ENCODE data around the gene ZNF654.
"Not testable (repeated sequence)": the region's sequence is repeated elsewhere in the genome, so short reads cannot be mapped to it uniquely, and the experiment has no call there.

ZNF654 gene

DNA sequence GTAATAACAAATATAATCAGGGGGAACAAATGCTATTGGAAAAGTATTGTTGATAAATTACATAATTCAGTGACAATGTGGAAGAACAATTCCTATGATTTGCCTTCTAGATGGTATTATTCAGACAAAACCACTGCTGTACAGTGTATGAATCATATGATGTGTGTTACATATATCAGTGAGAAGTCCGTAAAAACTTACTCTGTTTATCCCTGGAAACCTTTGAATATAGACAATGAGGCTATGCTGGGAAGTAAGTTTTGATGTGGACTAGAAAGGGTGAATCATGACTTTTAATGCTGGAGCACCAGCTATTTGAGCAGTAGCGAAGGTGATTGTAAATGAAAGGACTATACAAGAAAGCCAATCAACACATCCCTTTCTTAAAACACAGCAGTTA lies 108.6 kb downstream of the ZNF654 start:
- TF ChIP-seq YY1 (IDR thresholded peaks at IDR 0.05; ENCODE audit: insufficient read depth, insufficient read length): no peak
- TF ChIP-seq ZNF274 (IDR thresholded peaks at IDR 0.05; ENCODE audit: low read depth, low read length): no peak
- no peak for TF ChIP-seq SUZ12 (IDR thresholded peaks at IDR 0.05; ENCODE audit: extremely low read depth, insufficient read depth, insufficient read length)
- Histone ChIP-seq H3K36me3 (ENCODE audit: insufficient read depth, insufficient read length, low read length) (peaks cover 2% of the 10 kb centered on the region), H3K27me3 (ENCODE audit: insufficient read depth, insufficient read length) (no peaks in the 10 kb centered on the region), H3K4me1 (ENCODE audit: insufficient read depth, insufficient read length) (no peaks in the 10 kb centered on the region), H3K4me3 (ENCODE audit: insufficient read length, low read depth) (no peak overlapping the region), H3K9ac (ENCODE audit: insufficient read length, low read depth) (no peak overlapping the region), H3K9me3 (ENCODE audit: insufficient read depth, low read length) (no peaks in the 10 kb centered on the region)
- DNase-seq (ENCODE audit: low read depth, low spot score): no peak

DNA sequence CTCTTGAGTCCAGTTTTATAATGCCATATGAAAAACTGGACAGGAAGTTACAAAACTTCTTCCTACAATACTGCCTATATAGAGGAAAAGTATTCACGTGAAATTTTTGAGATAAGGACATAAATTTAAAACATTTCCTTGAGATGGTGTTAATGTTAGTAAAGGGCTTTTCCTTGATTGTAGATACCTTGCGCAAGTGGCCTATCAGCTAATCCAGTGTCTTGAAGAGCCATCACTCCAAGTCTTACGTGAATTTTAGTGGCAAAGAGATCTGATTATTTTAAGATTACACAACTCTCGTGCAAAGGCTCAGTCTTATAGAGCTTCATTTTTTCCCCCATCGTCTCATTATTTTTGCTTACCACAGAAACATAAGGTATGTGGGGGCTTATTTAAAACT lies 109.1 kb downstream of the ZNF654 start:
- no peak for DNase-seq (ENCODE audit: low read depth, low spot score)
- Histone ChIP-seq H3K4me1 (ENCODE audit: insufficient read depth, insufficient read length) (no peaks in the 10 kb centered on the region), H3K36me3 (ENCODE audit: insufficient read depth, insufficient read length, low read length) (no peaks in the 10 kb centered on the region), H3K4me3 (ENCODE audit: insufficient read length, low read depth) (no peak overlapping the region), H3K27me3 (ENCODE audit: insufficient read depth, insufficient read length) (no peaks in the 10 kb centered on the region), H3K9me3 (ENCODE audit: insufficient read depth, low read length) (no peaks in the 10 kb centered on the region), H3K9ac (ENCODE audit: insufficient read length, low read depth) (no peak overlapping the region)
- TF ChIP-seq SUZ12 (IDR thresholded peaks at IDR 0.05; ENCODE audit: extremely low read depth, insufficient read depth, insufficient read length) (no peak), YY1 (IDR thresholded peaks at IDR 0.05; ENCODE audit: insufficient read depth, insufficient read length) (no peak), ZNF274 (IDR thresholded peaks at IDR 0.05; ENCODE audit: low read depth, low read length) (no peak)

DNA sequence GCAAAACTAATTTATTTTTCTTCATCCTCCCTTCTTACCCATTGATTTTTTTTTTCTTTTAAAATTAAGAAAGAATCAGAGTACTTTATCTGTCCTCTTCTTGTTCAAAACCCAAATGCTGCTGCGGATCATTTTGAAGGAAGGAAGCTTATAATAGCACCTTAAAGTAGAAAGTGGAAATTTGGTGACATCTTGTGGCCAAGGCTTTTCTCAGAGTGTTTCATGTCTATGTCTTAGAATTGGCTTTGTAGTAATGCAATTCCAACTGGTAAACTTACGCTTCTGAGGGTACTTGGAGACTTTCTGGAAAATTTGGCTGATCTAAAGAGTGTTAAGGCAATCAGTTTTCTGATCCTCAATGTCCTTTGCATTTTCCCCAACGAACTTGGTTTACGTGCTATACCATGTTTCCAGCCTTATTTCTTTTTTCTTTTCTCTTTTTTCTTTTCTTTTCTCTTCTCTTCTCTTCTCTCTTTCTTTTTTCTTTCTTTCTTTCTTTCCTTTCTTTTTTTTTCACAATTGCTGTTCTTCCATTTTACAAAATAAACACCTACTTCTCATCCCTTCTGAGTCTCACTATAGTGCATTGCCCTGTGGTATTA lies 121.4 kb downstream of the ZNF654 start:
- H3K4me1 ChIP-seq (ENCODE audit: insufficient read depth, insufficient read length): no peaks in the 10 kb centered on the region
- H3K4me3 ChIP-seq (ENCODE audit: insufficient read length, low read depth): no peak overlapping the region
- no peak for DNase-seq (ENCODE audit: low read depth, low spot score)
- H3K27me3 ChIP-seq (ENCODE audit: insufficient read depth, insufficient read length): no peaks in the 10 kb centered on the region
- no peak for TF ChIP-seq YY1 (IDR thresholded peaks at IDR 0.05; ENCODE audit: insufficient read depth, insufficient read length)
- no peak for TF ChIP-seq SUZ12 (IDR thresholded peaks at IDR 0.05; ENCODE audit: extremely low read depth, insufficient read depth, insufficient read length)
- TF ChIP-seq ZNF274 (IDR thresholded peaks at IDR 0.05; ENCODE audit: low read depth, low read length): no peak
- peaks cover 6% of the 10 kb centered on the region; the same call in 1 of the 2 replicates for H3K9me3 ChIP-seq (ENCODE audit: insufficient read depth, low read length)
- H3K9ac ChIP-seq (ENCODE audit: insufficient read length, low read depth): no peak overlapping the region
- no peaks in the 10 kb centered on the region for H3K36me3 ChIP-seq (ENCODE audit: insufficient read depth, insufficient read length, low read length)

DNA sequence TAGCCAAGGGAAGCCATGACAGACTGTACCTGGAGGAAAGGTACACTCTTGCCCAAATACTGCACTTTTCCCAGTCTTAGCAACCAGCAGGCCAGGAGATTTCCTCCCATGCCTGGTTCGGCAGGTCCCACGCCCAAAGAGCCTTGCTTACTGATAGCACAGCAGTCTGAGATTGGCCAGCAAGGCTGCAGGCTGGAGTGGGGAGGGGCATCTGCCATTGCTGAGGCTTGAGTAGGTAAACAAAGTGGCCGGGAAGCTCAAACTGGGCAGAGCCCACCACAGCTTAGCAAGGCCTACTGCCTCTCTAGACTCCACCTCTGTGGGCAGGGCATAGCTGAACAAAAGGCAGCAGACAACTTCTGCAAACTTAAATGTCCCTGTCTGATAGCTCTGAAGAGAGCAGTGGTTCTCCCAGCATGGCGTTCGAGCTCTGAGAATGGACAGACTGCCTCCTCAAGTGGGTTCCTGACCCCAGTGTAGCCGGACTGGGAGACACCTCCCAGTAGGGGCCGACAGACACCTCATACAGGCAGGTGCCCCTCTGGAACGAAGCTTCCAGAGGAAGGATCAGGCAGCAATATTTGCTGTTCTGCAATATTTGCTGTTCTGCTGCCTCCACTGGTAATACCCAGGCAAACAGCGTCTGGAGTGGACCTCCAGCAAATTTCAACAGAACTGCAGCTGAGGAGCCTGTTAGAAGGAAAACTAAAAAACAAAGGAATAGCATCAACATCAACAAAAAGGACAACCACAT lies 123.3 kb downstream of the ZNF654 start:
- H3K27me3 ChIP-seq (ENCODE audit: insufficient read depth, insufficient read length); H3K36me3 ChIP-seq (ENCODE audit: insufficient read depth, insufficient read length, low read length); H3K4me3 ChIP-seq (ENCODE audit: insufficient read length, low read depth); DNase-seq (ENCODE audit: low read depth, low spot score); H3K9me3 ChIP-seq (ENCODE audit: insufficient read depth, low read length); H3K4me1 ChIP-seq (ENCODE audit: insufficient read depth, insufficient read length); H3K9ac ChIP-seq (ENCODE audit: insufficient read length, low read depth): not testable (repeated sequence)

DNA sequence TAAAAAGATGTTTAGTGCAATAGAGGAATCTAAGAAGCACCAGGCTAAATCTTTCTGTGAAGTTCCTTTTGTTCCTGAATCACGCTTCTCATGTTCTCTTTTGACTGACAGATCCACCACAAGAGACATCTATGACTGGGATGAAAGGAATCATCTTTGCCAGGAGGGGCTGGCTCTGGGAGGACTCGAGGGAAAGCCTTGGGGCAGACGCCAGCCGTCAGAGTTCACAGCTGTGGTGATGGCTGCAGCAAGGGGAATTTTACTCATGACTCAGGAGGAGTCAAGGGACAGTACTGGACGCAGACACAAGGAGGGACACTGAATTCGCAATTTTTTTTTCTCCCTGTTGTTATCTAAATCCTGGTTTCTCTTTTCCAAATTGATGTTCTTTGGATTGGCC lies 129.4 kb downstream of the ZNF654 start:
- DNase-seq (ENCODE audit: low read depth, low spot score): no peak

DNA sequence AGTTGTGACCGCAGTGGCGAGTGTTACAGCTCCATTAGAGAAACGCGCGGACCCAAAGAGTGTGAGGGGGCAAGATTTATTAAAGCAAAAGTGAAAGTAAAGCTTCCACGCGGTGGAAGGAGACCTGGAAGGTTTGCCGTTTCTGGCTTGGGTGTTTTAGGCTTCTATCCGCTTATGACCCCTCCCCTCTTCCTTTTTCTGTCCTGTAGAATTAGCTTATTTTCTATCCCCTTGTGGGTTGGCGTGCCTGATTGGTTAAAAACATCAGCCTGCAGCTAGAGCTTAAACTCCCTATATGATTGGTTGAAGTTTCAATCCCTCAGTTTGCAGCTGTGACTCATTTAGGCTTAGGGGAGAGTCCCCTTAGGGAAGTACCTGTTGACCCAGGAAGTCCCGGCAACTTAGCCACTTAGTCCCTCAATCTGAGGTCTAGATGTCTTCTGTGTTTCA lies 130.3 kb downstream of the ZNF654 start:
- no peak for DNase-seq (ENCODE audit: low read depth, low spot score)
- TF ChIP-seq SUZ12 (IDR thresholded peaks at IDR 0.05; ENCODE audit: extremely low read depth, insufficient read depth, insufficient read length): no peak
- no peak for TF ChIP-seq YY1 (IDR thresholded peaks at IDR 0.05; ENCODE audit: insufficient read depth, insufficient read length)
- no peak for TF ChIP-seq ZNF274 (IDR thresholded peaks at IDR 0.05; ENCODE audit: low read depth, low read length)
- Histone ChIP-seq H3K9ac (ENCODE audit: insufficient read length, low read depth) (no peak overlapping the region), H3K27me3 (ENCODE audit: insufficient read depth, insufficient read length) (no peaks in the 10 kb centered on the region), H3K9me3 (ENCODE audit: insufficient read depth, low read length) (no peaks in the 10 kb centered on the region), H3K36me3 (ENCODE audit: insufficient read depth, insufficient read length, low read length) (no peaks in the 10 kb centered on the region), H3K4me3 (ENCODE audit: insufficient read length, low read depth) (no peak overlapping the region), H3K4me1 (ENCODE audit: insufficient read depth, insufficient read length) (no peaks in the 10 kb centered on the region)

More for the DNA sequence above, 129.4 kb downstream of the ZNF654 start:
- H3K4me3 ChIP-seq (ENCODE audit: insufficient read length, low read depth): no peak overlapping the region
- no peaks in the 10 kb centered on the region for H3K36me3 ChIP-seq (ENCODE audit: insufficient read depth, insufficient read length, low read length)
- H3K9me3 ChIP-seq (ENCODE audit: insufficient read depth, low read length): no peaks in the 10 kb centered on the region
- no peaks in the 10 kb centered on the region for H3K4me1 ChIP-seq (ENCODE audit: insufficient read depth, insufficient read length)
- H3K9ac ChIP-seq (ENCODE audit: insufficient read length, low read depth): no peak overlapping the region
- TF ChIP-seq ZNF274 (IDR thresholded peaks at IDR 0.05; ENCODE audit: low read depth, low read length): no peak
- TF ChIP-seq YY1 (IDR thresholded peaks at IDR 0.05; ENCODE audit: insufficient read depth, insufficient read length): no peak
- TF ChIP-seq SUZ12 (IDR thresholded peaks at IDR 0.05; ENCODE audit: extremely low read depth, insufficient read depth, insufficient read length): no peak
- H3K27me3 ChIP-seq (ENCODE audit: insufficient read depth, insufficient read length): no peaks in the 10 kb centered on the region

DNA sequence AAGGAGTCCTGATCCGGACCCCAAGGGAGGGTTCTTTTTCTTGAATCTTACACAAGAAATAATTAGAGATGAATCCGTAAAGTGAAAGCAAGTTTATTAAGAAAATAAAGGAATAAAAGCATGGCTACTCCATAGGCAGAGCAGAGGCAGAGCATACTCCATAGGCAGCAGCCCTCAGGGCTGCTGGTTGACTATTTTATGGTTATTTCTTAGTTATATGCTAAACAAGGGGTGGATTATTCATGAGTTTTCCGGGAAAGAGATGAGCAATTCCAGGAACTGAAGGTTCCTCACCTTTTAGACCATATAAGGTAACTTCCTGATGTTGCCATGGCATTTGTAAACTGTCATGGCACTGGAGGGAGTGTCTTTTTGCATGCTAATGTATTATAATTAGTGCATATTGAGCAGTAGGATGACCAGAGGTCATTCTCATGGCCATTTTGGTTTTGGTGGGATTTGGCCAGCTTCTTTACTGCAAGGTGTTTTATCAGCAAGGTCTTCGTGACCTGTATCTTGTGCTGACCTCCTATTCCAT lies 132.9 kb downstream of the ZNF654 start:
- Histone ChIP-seq H3K4me1 (ENCODE audit: insufficient read depth, insufficient read length) (no peaks in the 10 kb centered on the region), H3K4me3 (ENCODE audit: insufficient read length, low read depth) (no peak overlapping the region), H3K27me3 (ENCODE audit: insufficient read depth, insufficient read length) (no peaks in the 10 kb centered on the region), H3K36me3 (ENCODE audit: insufficient read depth, insufficient read length, low read length) (no peaks in the 10 kb centered on the region), H3K9me3 (ENCODE audit: insufficient read depth, low read length) (no peaks in the 10 kb centered on the region), H3K9ac (ENCODE audit: insufficient read length, low read depth) (no peak overlapping the region)
- DNase-seq (ENCODE audit: low read depth, low spot score): no peak
- TF ChIP-seq YY1 (IDR thresholded peaks at IDR 0.05; ENCODE audit: insufficient read depth, insufficient read length) (no peak), SUZ12 (IDR thresholded peaks at IDR 0.05; ENCODE audit: extremely low read depth, insufficient read depth, insufficient read length) (no peak), ZNF274 (IDR thresholded peaks at IDR 0.05; ENCODE audit: low read depth, low read length) (no peak)

All from NT2/D1 (cell line).